GM21447 (cell line): ENCODE measurements around the gene SELENOO.
"Not testable (repeated sequence)": the region's sequence is repeated elsewhere in the genome, so short reads cannot be mapped to it uniquely, and the experiment has no call there.

ENCODE experiments used
- ATAC-seq: cut with Tn5 transposase; IDR thresholded peaks from one replicate; pipeline ENCODE4 v1.9.1; 2021; ENCODE audit not compliant: unreplicated experiment

The SELENOO gene

GRCh38 chr22:50200461-50201190 is at the start of gene SELENOO:
SELENOO (plus strand) TSS chr22:50201011; CDS start chr22:50201037, 26 bp downstream.
- peak; percentile 70 for ATAC-seq

GRCh38 chr22:50151571-50152537 is 49.0 kb upstream of the SELENOO start:
- ATAC-seq, result no peak

- no peak for ATAC-seq
Observed at GRCh38 chr22:50153056-50153755, 47.6 kb upstream of the SELENOO start.

GRCh38 chr22:50153756-50154140 is 47.1 kb upstream of the SELENOO start:
- ATAC-seq, result no peak

- no peak for ATAC-seq
Observed at GRCh38 chr22:50157709-50158375, 43.0 kb upstream of the SELENOO start.

- ATAC-seq, result no peak
Observed at GRCh38 chr22:50160947-50161346, 39.9 kb upstream of the SELENOO start.

- no peak for ATAC-seq
Observed at GRCh38 chr22:50161508-50162390, 39.1 kb upstream of the SELENOO start.

GRCh38 chr22:50162391-50162956 is 38.3 kb upstream of the SELENOO start:
- ATAC-seq, result no peak

- no peak for ATAC-seq
Observed at GRCh38 chr22:50165436-50166123, 35.2 kb upstream of the SELENOO start.

GRCh38 chr22:50167689-50168489 is 32.9 kb upstream of the SELENOO start:
- no peak for ATAC-seq

GRCh38 chr22:50168490-50169180 is 32.2 kb upstream of the SELENOO start:
- not testable (repeated sequence) for ATAC-seq

GRCh38 chr22:50169181-50169759 is 31.5 kb upstream of the SELENOO start:
- ATAC-seq, result no peak

- ATAC-seq, result no peak
Observed at GRCh38 chr22:50169774-50170341, 31.0 kb upstream of the SELENOO start.

- ATAC-seq, result no peak
Observed at GRCh38 chr22:50170453-50171318, 30.1 kb upstream of the SELENOO start, which contains the start of gene PANX2. PANX2 (plus strand) TSS chr22:50170731; CDS start chr22:50170731, 0 bp downstream.

- ATAC-seq, result no peak
Observed at GRCh38 chr22:50171319-50171964, 29.4 kb upstream of the SELENOO start.
